ENCODE data around the gene ABCA6.

Gene ABCA6

DNA sequence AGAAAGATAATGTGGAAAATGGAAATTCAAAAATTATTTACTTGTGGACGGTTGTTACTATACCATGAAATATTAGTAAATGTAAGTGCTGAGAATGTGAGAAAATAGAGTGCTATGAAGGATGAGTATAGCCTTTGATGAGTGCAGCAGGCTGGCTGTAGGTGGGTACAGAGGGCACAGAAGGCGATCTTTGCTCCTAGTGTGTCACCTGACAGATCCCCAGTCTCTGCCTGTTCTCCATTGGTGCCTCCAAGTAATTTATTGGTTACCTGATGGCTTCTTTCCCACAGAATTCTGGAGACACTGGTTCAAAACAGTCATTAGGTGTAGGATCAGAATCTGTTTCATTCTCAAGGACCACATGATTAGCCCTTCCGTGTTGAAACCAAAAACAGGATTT, 109.9 kb downstream of the ABCA6 start:
- H3K4me1 ChIP-seq, result no peaks in the 10 kb centered on the region
- DNase-seq (ENCODE audit: low spot score in 2 of 2), result no peak
- H3K4me3 ChIP-seq, result no peak overlapping the region
- in situ Hi-C loops (cut with MboI; ENCODE audit: low sequenced_read_pairs), result no loop called here
- no peaks in the 10 kb centered on the region for H3K36me3 ChIP-seq (replicated peaks)
- no peaks in the 10 kb centered on the region for H3K27me3 ChIP-seq (ENCODE audit: low read depth)
- no peaks in the 10 kb centered on the region for H3K9me3 ChIP-seq

GRCh38 chr17:69030169-69030568, 111.5 kb downstream of the ABCA6 start:
- Histone ChIP-seq H3K27me3 (ENCODE audit: low read depth) (no peaks in the 10 kb centered on the region), H3K36me3 (replicated peaks) (no peaks in the 10 kb centered on the region), H3K4me1 (no peaks in the 10 kb centered on the region), H3K4me3 (no peak overlapping the region), H3K9me3 (no peaks in the 10 kb centered on the region)
- in situ Hi-C loops (cut with MboI; ENCODE audit: low sequenced_read_pairs), result no loop called here
- DNase-seq (ENCODE audit: low spot score in 2 of 2), result no peak

Measured in HAP-1 (cell line).